AG04450 (cell line): ENCODE results near the gene DPP10. TPM values are rescaled to one million over a fixed set of nuclear protein-coding genes. Genes with fewer than 3 reads are reported as not detected.

Experiments
- CTCF ChIA-PET: fragments of 300-600, 350-600 bp; formaldehyde crosslinking; extraction: SDS; loops from one replicate; lab custom pipeline; 2022; ENCODE audit warnings: antibody characterized with exemption, inconsistent platforms; lab: Charles Lee
- POLR2A ChIA-PET: fragments of 350-600 bp; formaldehyde crosslinking; extraction: SDS; loops from one replicate; lab custom pipeline; 2021; ENCODE audit warnings: antibody characterized with exemption, inconsistent platforms; lab: Yijun Ruan, JAX
- DNase-seq: peaks from one replicate; pipeline ENCODE4 v3.0.0-alpha.2; 2011; ENCODE audit warnings: low read depth, low spot score
- H3K27ac ChIP-seq: one replicate; pipeline ENCODE4 v1.5.1; 2012; ENCODE audit warnings: low read depth, low read length, control low read depth
- H3K27me3 ChIP-seq: one replicate; pipeline ENCODE4 v1.6.0; 2012; ENCODE audit warnings: low read length; ENCODE audit not compliant: control insufficient read depth, insufficient read depth
- H3K4me3 ChIP-seq: 2 replicates; pipeline ENCODE4 v1.5.1; 2011; ENCODE audit warnings: mild to moderate bottlenecking, low read depth, low read length, control low read depth
- H3K9me3 ChIP-seq: 2 replicates; pipeline ENCODE4 v1.5.1; 2012; ENCODE audit warnings: low read length; ENCODE audit not compliant: control insufficient read depth, insufficient read depth
- polyA plus RNA-seq: library from polyadenylated mRNA; depleted of rRNA; stranded (reverse); fragments of >200 nt; gene quantifications from 2 replicates; pipeline ENCODE4 v1.2.3, GENCODE V29; 2011
- TF ChIP-seq, protein P1 (sequence below): IDR thresholded peaks from 2 replicates; pipeline ENCODE4 v1.5.1; 2011; ENCODE audit warnings: low read depth, low read length, control low read depth, inconsistent platforms

The DPP10 gene
- polyA plus RNA-seq, 1 experiment = not detected

- H3K9me3 ChIP-seq = peaks cover 3% of the 10 kb centered on the region; the same call in 1 of the 2 replicates
- H3K4me3 ChIP-seq = no peak overlapping the region
- TF ChIP-seq, protein P1, sequence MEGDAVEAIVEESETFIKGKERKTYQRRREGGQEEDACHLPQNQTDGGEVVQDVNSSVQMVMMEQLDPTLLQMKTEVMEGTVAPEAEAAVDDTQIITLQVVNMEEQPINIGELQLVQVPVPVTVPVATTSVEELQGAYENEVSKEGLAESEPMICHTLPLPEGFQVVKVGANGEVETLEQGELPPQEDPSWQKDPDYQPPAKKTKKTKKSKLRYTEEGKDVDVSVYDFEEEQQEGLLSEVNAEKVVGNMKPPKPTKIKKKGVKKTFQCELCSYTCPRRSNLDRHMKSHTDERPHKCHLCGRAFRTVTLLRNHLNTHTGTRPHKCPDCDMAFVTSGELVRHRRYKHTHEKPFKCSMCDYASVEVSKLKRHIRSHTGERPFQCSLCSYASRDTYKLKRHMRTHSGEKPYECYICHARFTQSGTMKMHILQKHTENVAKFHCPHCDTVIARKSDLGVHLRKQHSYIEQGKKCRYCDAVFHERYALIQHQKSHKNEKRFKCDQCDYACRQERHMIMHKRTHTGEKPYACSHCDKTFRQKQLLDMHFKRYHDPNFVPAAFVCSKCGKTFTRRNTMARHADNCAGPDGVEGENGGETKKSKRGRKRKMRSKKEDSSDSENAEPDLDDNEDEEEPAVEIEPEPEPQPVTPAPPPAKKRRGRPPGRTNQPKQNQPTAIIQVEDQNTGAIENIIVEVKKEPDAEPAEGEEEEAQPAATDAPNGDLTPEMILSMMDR = no peak
- no peak for DNase-seq
- no peak overlapping the region for H3K27ac ChIP-seq
- POLR2A ChIA-PET = no interaction called here
- H3K27me3 ChIP-seq = no peaks in the 10 kb centered on the region
- CTCF ChIA-PET = no interaction called here
Observed at GRCh38 chr2:115572746-115573145, 1130.3 kb downstream of the DPP10 start.

- Histone ChIP-seq H3K9me3 (no peaks in the 10 kb centered on the region; the same call in 1 of the 2 replicates), H3K27ac (no peak overlapping the region), H3K27me3 (no peaks in the 10 kb centered on the region), H3K4me3 (no peak overlapping the region)
- ChIA-PET CTCF (no interaction called here), POLR2A (no interaction called here)
- TF ChIP-seq, protein P1 = no peak
- no peak for DNase-seq
Observed at GRCh38 chr2:115573756-115574155, 1131.3 kb downstream of the DPP10 start.

- TF ChIP-seq, protein P1 = no peak
- DNase-seq = no peak
- Histone ChIP-seq H3K4me3 (no peak overlapping the region), H3K9me3 (no peaks in the 10 kb centered on the region; the same call in 1 of the 2 replicates), H3K27me3 (no peaks in the 10 kb centered on the region), H3K27ac (no peak overlapping the region)
- ChIA-PET POLR2A (no interaction called here), CTCF (no interaction called here)
Observed at GRCh38 chr2:115574667-115575066, 1132.2 kb downstream of the DPP10 start.

GRCh38 chr2:115580784-115581183 lies 1138.3 kb downstream of the DPP10 start:
- no peak for DNase-seq
- peaks cover 3% of the 10 kb centered on the region for H3K9me3 ChIP-seq
- ChIA-PET CTCF (no interaction called here), POLR2A (no interaction called here)
- no peaks in the 10 kb centered on the region for H3K27me3 ChIP-seq
- no peak overlapping the region for H3K4me3 ChIP-seq
- TF ChIP-seq, protein P1 = no peak
- no peak overlapping the region for H3K27ac ChIP-seq

DNA sequence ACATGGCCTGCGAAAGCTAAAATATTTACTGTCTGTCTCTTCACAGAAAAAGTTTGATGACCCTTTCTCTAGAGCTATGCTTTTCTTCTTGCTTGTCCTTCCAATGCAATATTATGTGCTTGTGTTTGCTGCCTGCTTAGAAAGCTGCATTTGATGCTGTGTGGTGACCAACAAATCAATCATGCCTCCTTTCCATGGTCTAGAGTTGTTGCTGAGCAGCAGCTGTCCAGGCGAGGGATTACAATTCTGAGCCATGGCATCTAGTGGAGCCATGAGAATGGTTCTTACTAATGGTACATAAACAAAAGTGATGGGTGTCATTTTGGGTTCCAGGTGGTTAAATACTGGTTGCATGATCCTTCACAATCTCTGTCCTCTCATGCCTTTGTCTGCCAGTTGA lies 1142.1 kb downstream of the DPP10 start:
- no peaks in the 10 kb centered on the region for H3K27me3 ChIP-seq
- no peak overlapping the region for H3K4me3 ChIP-seq
- DNase-seq = no peak
- ChIA-PET CTCF (no interaction called here), POLR2A (no interaction called here)
- peaks cover 6% of the 10 kb centered on the region for H3K9me3 ChIP-seq
- H3K27ac ChIP-seq = no peak overlapping the region
- TF ChIP-seq, protein P1 = no peak
